GM20000 (cell line): ENCODE measurements around the gene HOXC5.

Experiments
- DNase-seq: peaks from one replicate; pipeline ENCODE4 v3.0.0; 2012; ENCODE audit warnings: low spot score
- TF ChIP-seq, protein P1 (sequence below): IDR thresholded peaks from 2 replicates; pipeline ENCODE4 v1.5.1; 2012; ENCODE audit warnings: mild to moderate bottlenecking, control low read depth; ENCODE audit errors: extremely low read depth, missing control alignments

Gene HOXC5

DNA sequence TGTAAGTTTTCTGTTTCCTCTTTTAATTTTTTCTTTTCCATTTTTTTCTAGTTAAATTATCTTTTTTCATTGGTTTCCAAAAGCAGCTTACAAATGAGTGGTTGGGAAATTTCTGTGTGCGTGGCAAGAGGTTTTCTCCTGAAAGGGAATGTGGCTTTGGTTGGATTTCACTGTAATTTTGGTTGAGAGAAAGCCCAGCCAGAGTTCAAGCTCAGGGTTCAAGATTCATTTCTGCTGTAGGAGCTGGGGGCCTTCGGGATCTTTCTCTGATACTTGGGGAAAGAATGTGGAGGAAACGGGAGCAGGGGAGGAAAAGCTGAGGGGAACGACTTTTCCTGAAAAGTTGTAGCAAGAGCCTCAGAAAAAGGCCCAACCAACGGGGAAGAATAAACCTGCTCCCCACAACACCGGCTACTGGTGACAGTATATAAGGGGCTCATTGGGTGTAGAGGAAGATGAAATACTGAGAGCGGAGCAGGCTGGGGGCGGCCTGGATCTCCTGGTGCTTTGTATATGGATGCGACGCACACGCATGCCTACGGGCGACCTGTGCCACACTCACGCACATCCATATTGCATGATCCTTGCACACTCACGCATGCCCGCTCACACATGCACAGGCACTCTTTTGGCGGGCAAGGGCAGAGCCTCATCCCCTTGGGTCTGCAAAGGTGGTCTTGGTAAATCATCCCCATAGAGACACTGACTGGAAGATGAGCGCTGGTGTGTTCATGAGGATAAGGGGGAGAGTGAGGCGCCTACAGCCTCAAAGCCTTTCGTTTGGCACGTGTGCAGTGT is 46.0 kb upstream of the HOXC5 start:
- DNase-seq, result no peak
- TF ChIP-seq, protein P1, sequence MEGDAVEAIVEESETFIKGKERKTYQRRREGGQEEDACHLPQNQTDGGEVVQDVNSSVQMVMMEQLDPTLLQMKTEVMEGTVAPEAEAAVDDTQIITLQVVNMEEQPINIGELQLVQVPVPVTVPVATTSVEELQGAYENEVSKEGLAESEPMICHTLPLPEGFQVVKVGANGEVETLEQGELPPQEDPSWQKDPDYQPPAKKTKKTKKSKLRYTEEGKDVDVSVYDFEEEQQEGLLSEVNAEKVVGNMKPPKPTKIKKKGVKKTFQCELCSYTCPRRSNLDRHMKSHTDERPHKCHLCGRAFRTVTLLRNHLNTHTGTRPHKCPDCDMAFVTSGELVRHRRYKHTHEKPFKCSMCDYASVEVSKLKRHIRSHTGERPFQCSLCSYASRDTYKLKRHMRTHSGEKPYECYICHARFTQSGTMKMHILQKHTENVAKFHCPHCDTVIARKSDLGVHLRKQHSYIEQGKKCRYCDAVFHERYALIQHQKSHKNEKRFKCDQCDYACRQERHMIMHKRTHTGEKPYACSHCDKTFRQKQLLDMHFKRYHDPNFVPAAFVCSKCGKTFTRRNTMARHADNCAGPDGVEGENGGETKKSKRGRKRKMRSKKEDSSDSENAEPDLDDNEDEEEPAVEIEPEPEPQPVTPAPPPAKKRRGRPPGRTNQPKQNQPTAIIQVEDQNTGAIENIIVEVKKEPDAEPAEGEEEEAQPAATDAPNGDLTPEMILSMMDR, result no peak

DNA sequence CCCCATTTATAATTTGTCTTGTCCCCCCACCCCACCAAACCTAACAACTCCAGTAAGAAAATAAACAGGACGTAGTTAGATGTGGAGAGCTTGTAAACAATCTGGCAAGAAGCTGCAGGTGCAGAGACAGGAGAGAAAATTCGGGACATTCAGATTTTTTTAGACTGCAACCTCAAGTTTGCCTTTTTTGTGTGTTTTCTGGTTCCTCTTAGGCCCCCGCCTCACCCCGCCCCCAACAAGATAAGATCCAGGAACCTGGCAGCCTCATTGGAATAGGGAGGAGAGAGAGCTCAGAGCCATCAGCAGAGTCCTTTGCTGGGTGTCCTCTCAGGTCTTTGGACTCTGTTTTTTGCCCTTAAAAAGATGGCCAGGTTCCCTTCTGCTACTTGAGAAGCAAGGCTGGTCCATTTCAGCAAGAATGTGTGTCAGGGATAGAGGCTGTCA is 45.0 kb upstream of the HOXC5 start:
- TF ChIP-seq, protein P1, result no peak
- no peak for DNase-seq

DNA sequence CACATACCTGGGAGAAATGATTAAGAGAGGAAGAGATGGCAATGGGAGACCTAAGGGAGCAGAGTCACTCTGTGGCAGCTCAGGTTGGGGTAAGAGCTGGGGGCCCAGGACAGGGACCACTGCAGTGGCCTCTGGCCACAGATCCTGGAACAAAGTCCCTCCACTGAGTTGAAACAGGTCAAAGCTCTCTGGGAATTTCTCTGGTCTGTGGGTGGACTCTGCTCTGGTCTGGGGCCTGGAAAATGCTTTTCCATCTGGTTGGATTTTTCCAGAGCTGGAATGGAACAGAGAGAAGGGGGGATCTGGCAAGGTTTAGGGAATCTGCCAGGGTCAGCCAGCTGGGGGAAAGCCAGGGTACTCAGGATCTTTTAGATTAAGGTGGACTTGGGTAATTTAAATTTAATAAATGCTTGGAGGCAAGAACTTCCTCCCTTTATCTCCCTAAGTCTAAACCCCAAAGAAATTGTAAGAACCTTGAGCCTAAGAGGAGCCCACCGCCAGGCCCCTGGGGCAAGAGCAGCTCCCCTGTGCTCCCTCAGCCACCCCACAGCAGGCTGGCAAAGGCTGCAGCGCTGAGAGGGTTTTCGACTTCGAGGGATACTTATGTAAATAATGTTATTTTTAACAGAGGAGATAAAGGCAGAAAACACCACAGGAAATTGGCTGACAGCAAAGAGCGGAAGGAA is 44.2 kb upstream of the HOXC5 start:
- DNase-seq, result no peak
- TF ChIP-seq, protein P1, result no peak

DNA sequence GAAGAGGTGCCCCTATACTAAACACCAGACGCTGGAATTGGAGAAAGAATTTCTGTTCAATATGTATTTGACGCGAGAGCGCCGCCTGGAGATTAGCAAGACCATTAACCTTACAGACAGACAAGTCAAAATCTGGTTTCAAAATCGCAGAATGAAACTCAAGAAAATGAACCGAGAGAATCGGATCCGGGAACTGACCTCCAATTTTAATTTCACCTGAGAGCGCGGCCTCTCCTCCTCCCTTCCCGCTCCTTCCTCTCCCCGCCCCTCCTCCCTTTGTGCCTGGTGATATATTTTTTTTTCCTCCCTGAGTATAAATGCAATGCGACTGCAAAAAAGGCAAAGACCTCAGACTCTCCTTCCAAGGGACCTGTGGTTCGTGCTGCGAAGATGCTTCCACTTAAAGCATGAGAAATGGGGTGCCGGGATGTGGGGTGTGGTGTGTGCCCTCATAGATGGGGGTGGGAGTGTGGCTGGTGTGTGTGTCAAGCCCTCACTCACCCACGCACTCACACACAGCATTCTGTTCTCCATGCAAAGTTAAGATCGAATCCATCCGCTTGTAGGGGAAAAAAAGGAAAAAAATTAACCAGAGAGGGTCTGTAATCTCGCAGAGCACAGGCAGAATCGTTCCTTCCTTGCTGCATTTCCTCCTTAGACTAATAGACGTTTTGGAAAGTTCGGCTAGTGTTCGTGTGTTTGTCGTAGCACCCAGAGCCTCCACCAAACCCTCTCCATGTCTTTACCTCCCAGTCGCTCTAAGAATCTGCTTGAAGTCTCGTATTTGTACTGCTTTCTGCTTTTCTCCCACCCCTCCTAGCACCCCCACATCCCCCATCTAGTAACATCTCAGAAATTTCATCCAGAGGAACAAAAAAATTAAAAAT is 43.4 kb upstream of the HOXC5 start:
- TF ChIP-seq, protein P1, result peak; percentile 54
- DNase-seq, result peak; percentile 80

DNA sequence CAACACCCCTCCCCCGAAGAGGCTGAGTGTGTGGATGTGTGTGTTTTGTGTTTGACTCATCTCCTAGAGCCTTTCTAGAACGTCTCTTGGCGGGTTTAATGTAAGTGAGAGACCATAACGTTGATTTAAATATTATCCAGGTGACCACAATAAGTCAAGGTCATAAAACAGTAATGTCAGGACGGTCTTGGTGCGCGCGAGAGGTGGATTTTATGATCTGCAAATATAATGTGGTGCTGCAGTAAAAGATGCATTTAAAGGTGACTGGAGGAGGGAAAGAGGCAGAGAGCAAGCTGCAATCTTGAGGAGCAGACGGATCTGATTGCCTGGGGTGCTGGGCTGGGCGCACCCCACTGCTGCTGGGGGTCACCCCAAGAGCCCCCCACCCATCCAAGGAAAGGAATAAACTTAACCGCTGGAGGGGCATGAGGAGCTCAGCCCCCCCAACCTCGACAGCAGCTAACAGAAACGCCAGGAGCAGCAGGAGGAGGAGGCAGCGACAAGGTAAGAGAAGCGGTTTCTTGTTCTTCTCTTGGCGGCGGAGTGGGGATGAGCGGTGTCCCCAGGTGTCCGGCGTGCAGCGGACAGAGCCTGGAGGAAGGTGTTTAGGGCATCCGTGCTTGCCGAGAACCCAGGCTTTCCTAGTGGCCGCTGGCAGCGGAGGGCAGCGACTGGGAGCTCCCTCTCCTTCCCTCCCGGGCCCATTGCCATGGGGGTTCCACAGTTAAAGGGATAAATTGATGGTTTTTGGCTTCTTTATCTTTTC is 42.4 kb upstream of the HOXC5 start:
- TF ChIP-seq, protein P1, result no peak
- DNase-seq, result no peak

DNA sequence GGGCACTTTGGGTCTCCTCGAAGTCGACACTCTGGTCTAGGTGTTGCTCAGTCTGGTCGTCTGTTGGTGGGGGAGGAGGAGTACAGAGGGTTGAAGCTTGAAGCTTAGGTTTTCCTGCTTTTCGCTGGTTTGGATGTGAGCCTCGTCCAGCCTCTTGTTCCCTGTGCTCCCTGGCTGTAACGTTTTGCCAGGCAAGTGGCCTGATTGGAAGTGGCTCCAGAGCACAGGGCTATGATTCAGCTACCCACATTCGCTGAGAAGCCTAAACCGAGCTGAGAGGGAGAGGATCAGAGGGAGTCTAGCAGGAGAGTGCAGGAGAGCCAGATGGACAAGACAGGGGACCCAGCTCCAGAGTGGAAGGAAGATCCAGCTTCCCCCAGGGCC is 41.8 kb upstream of the HOXC5 start:
- no peak for DNase-seq
- TF ChIP-seq, protein P1, result no peak
